HepG2 (cell line): Measurements from ENCODE around the gene CTAG1A. TPM values are rescaled to one million over a fixed set of nuclear protein-coding genes. Genes with fewer than 3 reads are reported as not detected.

Experiments used
- DR1 ChIP-seq: sonication (generic); formaldehyde crosslinking; IDR thresholded peaks from 2 replicates; pipeline ENCODE4 v1.8.0; 2021; ENCODE audit warnings: mild to moderate bottlenecking, missing genetic modification reagents, inconsistent platforms
- HOMEZ ChIP-seq: IDR thresholded peaks from 2 replicates; pipeline ENCODE4 v1.6.1; 2016; ENCODE audit warnings: low read depth
- KAT2B ChIP-seq: fragments of 150-350 bp; IDR thresholded peaks from 2 replicates; pipeline ENCODE4 v1.6.1; 2014; ENCODE audit warnings: low read depth, low read length, borderline replicate concordance
- SOX13 ChIP-seq, 3 experiments: fragments of 450-650 bp in 1 of 3; sonication (generic) in 1 of 3; formaldehyde crosslinking in 1 of 3; IDR thresholded peaks in 2 of 3; conservative IDR thresholded peaks in 1 of 3; 2 replicates each; pipeline versions ENCODE4 v1.5.0 to v1.6.1; 2016 to 2020; ENCODE audit warnings: antibody characterized with exemption in 1 of 3, mild to moderate bottlenecking in 1 of 3, missing compliant biosample characterization in 1 of 3, missing genetic modification reagents in 1 of 3, moderate library complexity in 1 of 3
- USF2 ChIP-seq, 2 experiments: sonication (generic) in 1 of 2; formaldehyde crosslinking in 1 of 2; IDR thresholded peaks; 2 replicates each; pipeline versions ENCODE4 v1.5.1 to v1.6.1; 2011 to 2020; ENCODE audit warnings: borderline replicate concordance in 1 of 2, low read depth in 1 of 2, low read length in 1 of 2, mild to moderate bottlenecking in 1 of 2, missing genetic modification reagents in 1 of 2, moderate library complexity in 1 of 2
- ZNF34 ChIP-seq: sonication (generic); formaldehyde crosslinking; IDR thresholded peaks from 2 replicates; pipeline ENCODE4 v1.4.0; 2020; ENCODE audit warnings: mild to moderate bottlenecking, missing genetic modification reagents, borderline replicate concordance
- ZNF503 ChIP-seq: sonication (generic); formaldehyde crosslinking; IDR thresholded peaks from 2 replicates; pipeline ENCODE4 v1.4.0; 2020; ENCODE audit warnings: missing genetic modification reagents
- ZNF775 ChIP-seq: sonication (generic); formaldehyde crosslinking; IDR thresholded peaks from 2 replicates; pipeline ENCODE4 v1.4.0; 2020; ENCODE audit warnings: missing genetic modification reagents, mild to moderate bottlenecking, moderate library complexity, borderline replicate concordance
- ZSCAN29 ChIP-seq: sonication (generic); formaldehyde crosslinking; conservative IDR thresholded peaks from 2 replicates; pipeline ENCODE4 v1.4.0; 2020; ENCODE audit warnings: mild to moderate bottlenecking, missing genetic modification reagents
- polyA plus RNA-seq, 8 experiments: library from polyadenylated mRNA; depleted of rRNA in 3 of 8; stranded (reverse) in 7 of 8; unstranded in 1 of 8; fragments of >200 nt; fragmentation: Illumina TruSeq in 4 of 8; extraction: Trizol in 4 of 8; gene quantifications; 2 replicates each; pipeline versions ENCODE4 v1.2.1 to v1.2.3, GENCODE V29; 2011 to 2016; ENCODE audit warnings: low read depth in 4 of 8, missing spikeins in 1 of 8, mixed read lengths in 1 of 8; ENCODE audit not compliant: insufficient read depth in 1 of 8
- total RNA-seq, 5 experiments: library from RNA; depleted of rRNA; stranded (reverse); fragments of >200 nt; fragmentation: Illumina TruSeq; extraction: Trizol; gene quantifications; 2 replicates each; pipeline ENCODE4 v1.2.3, GENCODE V29; 2016; ENCODE audit warnings: low read depth in 1 of 5
- TF ChIP-seq, protein P1 (sequence below), 2 experiments: fragments of 450-650 bp in 1 of 2; sonication (generic) in 1 of 2; formaldehyde crosslinking in 1 of 2; IDR thresholded peaks; 2 replicates each; pipeline versions ENCODE4 v1.6.1 to v1.8.0; 2016 to 2022; ENCODE audit warnings: antibody characterized with exemption in 1 of 2, mild to moderate bottlenecking in 1 of 2, missing genetic modification reagents in 1 of 2

CTAG1A gene
- total and polyA plus RNA-seq, 2 of the 13 experiments (the other 11 are each of a cell fraction or from before 2014, with no cell fraction given), result not detected

- TF ChIP-seq HOMEZ (CRISPR knock-in tag) (no peak), KAT2B (no peak), DR1 (CRISPR knock-in tag) (no peak), ZSCAN29 (CRISPR knock-in tag) (no peak), SOX13 (IDR thresholded peaks at IDR 0.05) (no peak), SOX13 (CRISPR knock-in tag; conservative IDR thresholded peaks at IDR 0.05 in 1 of 2, IDR thresholded peaks at IDR 0.05 in 1 of 2) (peak in 1 of 2 experiments; percentile 24; a peak in 1 of 4 replicates), USF2 (IDR thresholded peaks at IDR 0.05; ENCODE audit: low read depth, low read length) (no peak), USF2 (CRISPR knock-in tag; IDR thresholded peaks at IDR 0.05; ENCODE audit: borderline replicate concordance) (no peak), ZNF503 (CRISPR knock-in tag) (no peak), ZNF34 (CRISPR knock-in tag) (no peak), ZNF775 (no peak)
- TF ChIP-seq, protein P1, sequence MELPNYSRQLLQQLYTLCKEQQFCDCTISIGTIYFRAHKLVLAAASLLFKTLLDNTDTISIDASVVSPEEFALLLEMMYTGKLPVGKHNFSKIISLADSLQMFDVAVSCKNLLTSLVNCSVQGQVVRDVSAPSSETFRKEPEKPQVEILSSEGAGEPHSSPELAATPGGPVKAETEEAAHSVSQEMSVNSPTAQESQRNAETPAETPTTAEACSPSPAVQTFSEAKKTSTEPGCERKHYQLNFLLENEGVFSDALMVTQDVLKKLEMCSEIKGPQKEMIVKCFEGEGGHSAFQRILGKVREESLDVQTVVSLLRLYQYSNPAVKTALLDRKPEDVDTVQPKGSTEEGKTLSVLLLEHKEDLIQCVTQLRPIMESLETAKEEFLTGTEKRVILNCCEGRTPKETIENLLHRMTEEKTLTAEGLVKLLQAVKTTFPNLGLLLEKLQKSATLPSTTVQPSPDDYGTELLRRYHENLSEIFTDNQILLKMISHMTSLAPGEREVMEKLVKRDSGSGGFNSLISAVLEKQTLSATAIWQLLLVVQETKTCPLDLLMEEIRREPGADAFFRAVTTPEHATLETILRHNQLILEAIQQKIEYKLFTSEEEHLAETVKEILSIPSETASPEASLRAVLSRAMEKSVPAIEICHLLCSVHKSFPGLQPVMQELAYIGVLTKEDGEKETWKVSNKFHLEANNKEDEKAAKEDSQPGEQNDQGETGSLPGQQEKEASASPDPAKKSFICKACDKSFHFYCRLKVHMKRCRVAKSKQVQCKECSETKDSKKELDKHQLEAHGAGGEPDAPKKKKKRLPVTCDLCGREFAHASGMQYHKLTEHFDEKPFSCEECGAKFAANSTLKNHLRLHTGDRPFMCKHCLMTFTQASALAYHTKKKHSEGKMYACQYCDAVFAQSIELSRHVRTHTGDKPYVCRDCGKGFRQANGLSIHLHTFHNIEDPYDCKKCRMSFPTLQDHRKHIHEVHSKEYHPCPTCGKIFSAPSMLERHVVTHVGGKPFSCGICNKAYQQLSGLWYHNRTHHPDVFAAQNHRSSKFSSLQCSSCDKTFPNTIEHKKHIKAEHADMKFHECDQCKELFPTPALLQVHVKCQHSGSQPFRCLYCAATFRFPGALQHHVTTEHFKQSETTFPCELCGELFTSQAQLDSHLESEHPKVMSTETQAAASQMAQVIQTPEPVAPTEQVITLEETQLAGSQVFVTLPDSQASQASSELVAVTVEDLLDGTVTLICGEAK (IDR thresholded peaks at IDR 0.05), result no peak
- TF ChIP-seq, protein P1 (CRISPR knock-in tag; IDR thresholded peaks at IDR 0.05), result no peak
These were observed 43.9 kb upstream of the CTAG1A start (continued) for GRCh38 chrX:154540897-154541535.
